ENCODE measurements around the gene FAH.

Gene FAH

GRCh38 chr15:80219955-80220354 lies 67.2 kb downstream of the FAH start:
- Histone ChIP-seq H4K20me1 (ENCODE audit: control insufficient read depth, insufficient read depth, low read depth, low read length) (no peaks in the 10 kb centered on the region), H3K9me2 (replicated peaks; ENCODE audit: control insufficient read depth, low read length) (no peaks in the 10 kb centered on the region), H3K27ac (ENCODE audit: low read depth, low read length) (no peak overlapping the region), H3K79me2 (ENCODE audit: control insufficient read depth, low read length) (no peaks in the 10 kb centered on the region), H3K4me2 (ENCODE audit: low read length) (no peak overlapping the region), H3F3A (ENCODE audit: control insufficient read depth, insufficient read depth) (no peaks in the 10 kb centered on the region), H3K27me3 (ENCODE audit: control insufficient read depth, low read length) (peaks cover 1% of the 10 kb centered on the region; the same call in 1 of the 2 replicates), H3K4me3 (ENCODE audit: low read length) (no peak overlapping the region), H3K4me1 (ENCODE audit: control insufficient read depth, low read length) (no peaks in the 10 kb centered on the region), H3K9me3 (ENCODE audit: control insufficient read depth, insufficient read depth, low read length) (no peaks in the 10 kb centered on the region), H3K36me3 (ENCODE audit: control insufficient read depth, low read length) (no peaks in the 10 kb centered on the region)
- TF ChIP-seq, protein P1, sequence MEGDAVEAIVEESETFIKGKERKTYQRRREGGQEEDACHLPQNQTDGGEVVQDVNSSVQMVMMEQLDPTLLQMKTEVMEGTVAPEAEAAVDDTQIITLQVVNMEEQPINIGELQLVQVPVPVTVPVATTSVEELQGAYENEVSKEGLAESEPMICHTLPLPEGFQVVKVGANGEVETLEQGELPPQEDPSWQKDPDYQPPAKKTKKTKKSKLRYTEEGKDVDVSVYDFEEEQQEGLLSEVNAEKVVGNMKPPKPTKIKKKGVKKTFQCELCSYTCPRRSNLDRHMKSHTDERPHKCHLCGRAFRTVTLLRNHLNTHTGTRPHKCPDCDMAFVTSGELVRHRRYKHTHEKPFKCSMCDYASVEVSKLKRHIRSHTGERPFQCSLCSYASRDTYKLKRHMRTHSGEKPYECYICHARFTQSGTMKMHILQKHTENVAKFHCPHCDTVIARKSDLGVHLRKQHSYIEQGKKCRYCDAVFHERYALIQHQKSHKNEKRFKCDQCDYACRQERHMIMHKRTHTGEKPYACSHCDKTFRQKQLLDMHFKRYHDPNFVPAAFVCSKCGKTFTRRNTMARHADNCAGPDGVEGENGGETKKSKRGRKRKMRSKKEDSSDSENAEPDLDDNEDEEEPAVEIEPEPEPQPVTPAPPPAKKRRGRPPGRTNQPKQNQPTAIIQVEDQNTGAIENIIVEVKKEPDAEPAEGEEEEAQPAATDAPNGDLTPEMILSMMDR (IDR thresholded peaks at IDR 0.05; ENCODE audit: low read depth, low read length, poor library complexity, severe bottlenecking) = no peak
- no peak for TF ChIP-seq EZH2phosphoT487 (IDR thresholded peaks at IDR 0.05; ENCODE audit: borderline replicate concordance, low read length)

DNA sequence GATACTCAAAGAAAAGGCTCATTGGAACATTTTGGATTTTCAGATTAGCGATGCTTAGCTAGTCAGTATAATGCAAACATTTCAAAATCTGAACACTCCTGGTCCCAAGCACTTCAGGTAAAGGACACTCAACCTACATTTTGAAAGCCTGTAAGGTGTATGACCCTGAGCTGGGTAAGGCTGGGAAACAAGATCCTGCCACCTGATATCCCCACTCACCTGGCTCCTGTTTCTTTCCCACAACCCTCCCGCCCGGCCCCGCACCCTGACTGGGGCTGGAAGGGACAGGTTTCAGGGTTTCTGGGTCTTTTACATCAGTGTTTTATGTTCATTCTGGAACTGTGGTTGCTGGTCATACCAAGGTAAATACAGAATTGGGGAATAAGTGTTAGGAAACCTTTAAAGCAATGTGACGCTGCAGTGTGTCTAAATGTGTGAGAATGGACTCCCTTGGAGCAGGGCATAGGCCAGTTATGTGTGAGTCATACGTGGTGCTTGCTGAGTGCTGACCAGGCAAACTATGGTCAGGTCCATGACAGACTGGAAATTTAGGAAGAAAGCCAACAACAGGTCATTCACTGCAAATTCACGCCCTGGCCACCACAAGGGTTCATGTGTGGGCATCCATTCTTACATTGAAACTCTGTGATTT lies 76.3 kb downstream of the FAH start:
- Histone ChIP-seq H3K4me1 (ENCODE audit: control insufficient read depth, low read length) (no peaks in the 10 kb centered on the region), H3K27me3 (ENCODE audit: control insufficient read depth, low read length) (peaks cover 13% of the 10 kb centered on the region), H3F3A (ENCODE audit: control insufficient read depth, insufficient read depth) (no peaks in the 10 kb centered on the region), H3K9me3 (ENCODE audit: control insufficient read depth, insufficient read depth, low read length) (no peaks in the 10 kb centered on the region), H3K27ac (ENCODE audit: low read depth, low read length) (no peak overlapping the region), H3K9me2 (replicated peaks; ENCODE audit: control insufficient read depth, low read length) (no peaks in the 10 kb centered on the region), H3K4me2 (ENCODE audit: low read length) (no peak overlapping the region), H3K79me2 (ENCODE audit: control insufficient read depth, low read length) (no peaks in the 10 kb centered on the region), H4K20me1 (ENCODE audit: control insufficient read depth, insufficient read depth, low read depth, low read length) (no peaks in the 10 kb centered on the region), H3K36me3 (ENCODE audit: control insufficient read depth, low read length) (no peaks in the 10 kb centered on the region), H3K4me3 (ENCODE audit: low read length) (no peak overlapping the region)
- no peak for TF ChIP-seq EZH2phosphoT487 (IDR thresholded peaks at IDR 0.05; ENCODE audit: borderline replicate concordance, low read length)
- TF ChIP-seq, protein P1 (IDR thresholded peaks at IDR 0.05; ENCODE audit: low read depth, low read length, poor library complexity, severe bottlenecking) = no peak

- H3K4me3 ChIP-seq (ENCODE audit: low read length) = no peak overlapping the region
- no peaks in the 10 kb centered on the region for H3K4me1 ChIP-seq (ENCODE audit: control insufficient read depth, low read length)
- TF ChIP-seq, protein P1 (IDR thresholded peaks at IDR 0.05; ENCODE audit: low read depth, low read length, poor library complexity, severe bottlenecking) = no peak
- no peak for TF ChIP-seq EZH2phosphoT487 (IDR thresholded peaks at IDR 0.05; ENCODE audit: borderline replicate concordance, low read length)
- H3K9me2 ChIP-seq (replicated peaks; ENCODE audit: control insufficient read depth, low read length) = no peaks in the 10 kb centered on the region
- no peak overlapping the region for H3K27ac ChIP-seq (ENCODE audit: low read depth, low read length)
- no peak overlapping the region for H3K4me2 ChIP-seq (ENCODE audit: low read length)
- no peaks in the 10 kb centered on the region for H3K36me3 ChIP-seq (ENCODE audit: control insufficient read depth, low read length)
- H3K79me2 ChIP-seq (ENCODE audit: control insufficient read depth, low read length) = no peaks in the 10 kb centered on the region
- H4K20me1 ChIP-seq (ENCODE audit: control insufficient read depth, insufficient read depth, low read depth, low read length) = no peaks in the 10 kb centered on the region
- H3F3A ChIP-seq (ENCODE audit: control insufficient read depth, insufficient read depth) = no peaks in the 10 kb centered on the region
- H3K9me3 ChIP-seq (ENCODE audit: control insufficient read depth, insufficient read depth, low read length) = no peaks in the 10 kb centered on the region
- peaks cover 6% of the 10 kb centered on the region; the same call in 1 of the 2 replicates for H3K27me3 ChIP-seq (ENCODE audit: control insufficient read depth, low read length)
Measured at GRCh38 chr15:80231371-80231770, 78.6 kb downstream of the FAH start.

All from DOHH2 (cell line).